ENCODE data around the gene FMNL2.

- TF ChIP-seq CTCF (IDR thresholded peaks at IDR 0.05) (no peak), POLR2A (IDR thresholded peaks at IDR 0.05) (no peak)
Observed at GRCh38 chr2:152588998-152589397, 254.0 kb downstream of the FMNL2 start.

Data from esophagus squamous epithelium (tissue), 4 donors.